Neural progenitor cell (in vitro differentiated cells): ENCODE results near the gene ABHD16B. TPM values are rescaled to one million over a fixed set of nuclear protein-coding genes. Genes with fewer than 3 reads are reported as not detected.
"Not testable (repeated sequence)": the region's sequence is repeated elsewhere in the genome, so short reads cannot be mapped to it uniquely, and the experiment has no call there.

ENCODE experiments used
- DNase-seq: peaks from one replicate; pipeline ENCODE4 v3.0.0-alpha.2; 2016; ENCODE audit warnings: low spot score
- H2AFZ ChIP-seq: fragments of 200-600 bp; sonication (generic); replicated peaks from 2 replicates; pipeline ENCODE4 v1.6.1; 2016; ENCODE audit warnings: antibody characterized with exemption
- H3F3A ChIP-seq: fragments of 200-600 bp; sonication (generic); 2 replicates; pipeline ENCODE4 v1.6.1; 2016; ENCODE audit warnings: antibody characterized with exemption, low read depth
- H3K27ac ChIP-seq: fragments of 200-600 bp; sonication (generic); 2 replicates; pipeline ENCODE4 v1.5.1; 2016; ENCODE audit warnings: mild to moderate bottlenecking
- H3K27me3 ChIP-seq: fragments of 200-600 bp; sonication (generic); 2 replicates; pipeline ENCODE4 v1.6.1; 2016; ENCODE audit warnings: mild to moderate bottlenecking, moderate library complexity
- H3K36me3 ChIP-seq: fragments of 200-600 bp; sonication (generic); 2 replicates; pipeline ENCODE4 v1.5.1; 2016
- H3K4me1 ChIP-seq: fragments of 200-600 bp; sonication (generic); 2 replicates; pipeline ENCODE4 v1.6.1; 2016; ENCODE audit warnings: mixed run types
- H3K4me2 ChIP-seq: fragments of 200-600 bp; sonication (generic); 2 replicates; pipeline ENCODE4 v1.6.1; 2016
- H3K4me3 ChIP-seq: fragments of 200-600 bp; sonication (generic); 2 replicates; pipeline ENCODE4 v1.5.1; 2016
- H3K79me2 ChIP-seq: fragments of 200-600 bp; sonication (generic); 2 replicates; pipeline ENCODE4 v1.6.1; 2016; ENCODE audit warnings: low read depth
- H3K9ac ChIP-seq: fragments of 200-600 bp; sonication (generic); 2 replicates; pipeline ENCODE4 v1.6.1; 2016
- H3K9me3 ChIP-seq: fragments of 200-600 bp; sonication (generic); 2 replicates; pipeline ENCODE4 v1.5.1; 2016; ENCODE audit warnings: low read depth
- H4K20me1 ChIP-seq: fragments of 200-600 bp; sonication (generic); 2 replicates; pipeline ENCODE4 v1.6.1; 2016; ENCODE audit warnings: low read depth
- H3K27ac Mint-ChIP-seq: 3 replicates; pipeline ENCODE4 v1.8.0; 2021; ENCODE audit warnings: mixed read lengths
- H3K27me3 Mint-ChIP-seq: 2 replicates; pipeline ENCODE4 v1.8.0; 2022; ENCODE audit warnings: low read depth, mild to moderate bottlenecking, inconsistent platforms, moderate library complexity, mixed read lengths; ENCODE audit not compliant: insufficient read depth
- H3K36me3 Mint-ChIP-seq: 3 replicates; pipeline ENCODE4 v1.8.0; 2021; ENCODE audit warnings: mixed read lengths
- H3K4me1 Mint-ChIP-seq: 3 replicates; pipeline ENCODE4 v1.8.0; 2021; ENCODE audit warnings: mixed read lengths
- H3K4me3 Mint-ChIP-seq: 3 replicates; pipeline ENCODE4 v1.8.0; 2021; ENCODE audit warnings: mild to moderate bottlenecking, moderate library complexity, mixed read lengths
- H3K9me3 Mint-ChIP-seq: 3 replicates; pipeline ENCODE4 v1.8.0; 2020; ENCODE audit warnings: mixed read lengths
- CTCF ChIP-seq: fragments of 200-600 bp; sonication (generic); IDR thresholded peaks from 2 replicates; pipeline ENCODE4 v1.5.1; 2017; ENCODE audit warnings: antibody characterized with exemption, mild to moderate bottlenecking
- EZH2 ChIP-seq: fragments of 200-600 bp; sonication (generic); IDR thresholded peaks from 2 replicates; pipeline ENCODE4 v1.6.1; 2017; ENCODE audit warnings: antibody characterized with exemption, mild to moderate bottlenecking, moderate library complexity
- EZH2phosphoT487 ChIP-seq: fragments of 200-600 bp; sonication (generic); IDR thresholded peaks from 2 replicates; pipeline ENCODE4 v1.6.1; 2017; ENCODE audit warnings: antibody characterized with exemption
- total RNA-seq: library from RNA; depleted of rRNA; stranded (reverse); fragments of >200 nt; gene quantifications from 2 replicates; pipeline ENCODE4 v1.2.3, GENCODE V29; 2015; ENCODE audit warnings: low replicate concordance

ABHD16B gene
- total RNA-seq, 1 donor from 2014 or later: not detected

GRCh38 chr20:63848003-63848911 is 13.0 kb upstream of the ABHD16B start:
- H3K79me2 ChIP-seq: no peaks in the 10 kb centered on the region
- H3K4me1 Mint-ChIP-seq: peaks cover 5% of the 10 kb centered on the region
- no peaks in the 10 kb centered on the region for H3K36me3 Mint-ChIP-seq
- peak overlapping the region; percentile 63 for H3K4me3 Mint-ChIP-seq
- H3K4me1 ChIP-seq: peaks cover 23% of the 10 kb centered on the region
- peaks cover 32% of the 10 kb centered on the region for H3F3A ChIP-seq
- no peak overlapping the region for H3K27ac Mint-ChIP-seq
- no peak overlapping the region for H3K4me3 ChIP-seq
- no peaks in the 10 kb centered on the region for H4K20me1 ChIP-seq
- no peak overlapping the region for H3K9ac ChIP-seq
- no peaks in the 10 kb centered on the region for H3K27me3 ChIP-seq
- DNase-seq: no peak
- no peaks in the 10 kb centered on the region for H3K36me3 ChIP-seq
- H2AFZ ChIP-seq: peak overlapping the region; percentile 23
- no peaks in the 10 kb centered on the region for H3K27me3 Mint-ChIP-seq
- H3K27ac ChIP-seq: no peak overlapping the region
- no peaks in the 10 kb centered on the region for H3K9me3 ChIP-seq
- peak overlapping the region; percentile 80 for H3K4me2 ChIP-seq
- TF ChIP-seq CTCF (no peak), EZH2phosphoT487 (no peak), EZH2 (no peak)
- peaks cover 7% of the 10 kb centered on the region for H3K9me3 Mint-ChIP-seq

- Mint-ChIP-seq H3K9me3 (peaks cover 7% of the 10 kb centered on the region), H3K4me1 (peaks cover 3% of the 10 kb centered on the region), H3K27ac (no peak overlapping the region), H3K4me3 (no peak overlapping the region), H3K27me3 (no peaks in the 10 kb centered on the region), H3K36me3 (no peaks in the 10 kb centered on the region)
- Histone ChIP-seq H3K36me3 (no peaks in the 10 kb centered on the region), H3K4me2 (no peak overlapping the region), H3K4me1 (peaks cover 44% of the 10 kb centered on the region), H4K20me1 (no peaks in the 10 kb centered on the region), H3K27ac (no peak overlapping the region), H3K4me3 (no peak overlapping the region), H3K79me2 (no peaks in the 10 kb centered on the region), H3K9me3 (no peaks in the 10 kb centered on the region), H3F3A (peaks cover 26% of the 10 kb centered on the region), H3K9ac (no peak overlapping the region), H3K27me3 (no peaks in the 10 kb centered on the region), H2AFZ (no peak overlapping the region)
- DNase-seq: no peak
- no peak for TF ChIP-seq EZH2
- TF ChIP-seq CTCF: no peak
- TF ChIP-seq EZH2phosphoT487: no peak
Measured at GRCh38 chr20:63850689-63851547, 10.4 kb upstream of the ABHD16B start.

DNA sequence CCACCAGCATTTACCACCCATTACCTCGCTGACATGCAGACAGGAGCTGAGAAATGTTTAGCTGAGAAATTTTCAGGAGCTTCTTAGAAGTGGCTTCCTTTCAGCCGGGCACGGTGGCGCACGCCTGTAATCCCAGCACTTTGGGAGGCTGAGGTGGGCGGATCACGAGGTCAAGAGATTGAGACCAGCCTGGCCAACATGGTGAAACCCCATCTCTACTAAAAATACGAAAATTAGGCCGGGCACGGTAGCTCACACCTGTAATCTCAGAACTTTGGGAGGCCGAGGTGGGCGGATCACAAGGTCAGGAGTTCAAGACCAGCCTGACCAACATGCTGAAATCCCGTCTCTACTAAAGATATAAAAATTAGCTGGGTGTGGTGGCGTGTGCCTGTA is 9.8 kb upstream of the ABHD16B start:
- H3K36me3 Mint-ChIP-seq, H2AFZ ChIP-seq, H3K27ac ChIP-seq, DNase-seq, H3K9me3 ChIP-seq, H3K4me1 Mint-ChIP-seq, H3K27ac Mint-ChIP-seq, H3K79me2 ChIP-seq, H3K4me3 ChIP-seq, H4K20me1 ChIP-seq, H3K9ac ChIP-seq, H3K36me3 ChIP-seq, H3K4me2 ChIP-seq, H3K9me3 Mint-ChIP-seq, H3K27me3 ChIP-seq, H3K27me3 Mint-ChIP-seq, H3K4me3 Mint-ChIP-seq: not testable (repeated sequence)
- Histone ChIP-seq H3K4me1 (peaks cover 41% of the 10 kb centered on the region), H3F3A (peaks cover 23% of the 10 kb centered on the region)

DNA sequence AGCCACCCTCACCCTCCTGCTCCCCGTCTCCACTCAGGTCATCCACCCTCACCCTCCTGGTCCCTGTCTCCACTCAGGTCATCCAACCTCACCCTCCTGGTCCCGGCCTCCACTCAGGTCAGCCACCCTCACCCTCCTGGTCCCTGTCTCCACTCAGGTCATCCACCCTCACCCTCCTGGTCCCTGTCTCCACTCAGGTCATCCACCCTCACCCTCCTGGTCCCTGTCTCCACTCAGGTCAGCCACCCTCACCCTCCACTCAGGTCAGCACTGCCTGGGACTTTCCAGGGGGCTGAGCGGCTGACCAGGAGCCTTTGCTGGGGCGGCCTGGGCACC is 7.6 kb upstream of the ABHD16B start:
- not testable (repeated sequence) for H3K27me3 Mint-ChIP-seq, H3K27me3 ChIP-seq, H3K79me2 ChIP-seq, DNase-seq, H3K4me3 Mint-ChIP-seq, H3K9me3 ChIP-seq, H3K36me3 Mint-ChIP-seq, H3K9ac ChIP-seq, H3K4me3 ChIP-seq, H3K36me3 ChIP-seq, H3K27ac ChIP-seq, H3K9me3 Mint-ChIP-seq, H2AFZ ChIP-seq, H4K20me1 ChIP-seq, H3K27ac Mint-ChIP-seq, H3K4me2 ChIP-seq
- H3K4me1 Mint-ChIP-seq: peaks cover 21% of the 10 kb centered on the region
- Histone ChIP-seq H3K4me1 (peaks cover 30% of the 10 kb centered on the region), H3F3A (peaks cover 22% of the 10 kb centered on the region)
